GM13976 (cell line): ENCODE measurements around the gene NCAM1.

Experiments used
- DNase-seq: peaks from one replicate; pipeline ENCODE4 v3.0.0; 2012; ENCODE audit warnings: low spot score
- CTCF ChIP-seq: IDR thresholded peaks from 2 replicates; pipeline ENCODE4 v1.5.1; 2012; ENCODE audit warnings: borderline replicate concordance, mild to moderate bottlenecking; ENCODE audit not compliant: insufficient read depth; ENCODE audit errors: extremely low read depth, missing control alignments, control extremely low read depth
- in situ Hi-C: fragments of 300-500 bp; cut with MboI; formaldehyde crosslinking; loops from one replicate; pipeline ENCODE4 v1.12.0; 2022; ENCODE audit warnings: low sequenced_read_pairs, mixed read lengths, inconsistent platforms; ENCODE audit not compliant: unreplicated experiment

Gene NCAM1

GRCh38 chr11:112967082-112967481, 5.9 kb downstream of the NCAM1 start:
- no peak for DNase-seq
- no peak for TF ChIP-seq CTCF
- in situ Hi-C loops = no loop called here

GRCh38 chr11:112968941-112969713, 7.9 kb downstream of the NCAM1 start:
- DNase-seq = no peak
- TF ChIP-seq CTCF = no peak
- in situ Hi-C loops = no loop called here

- TF ChIP-seq CTCF = no peak
- no peak for DNase-seq
- in situ Hi-C loops = no loop called here
Measured at GRCh38 chr11:112971195-112971594, 10.0 kb downstream of the NCAM1 start.

GRCh38 chr11:112971827-112972226, 10.6 kb downstream of the NCAM1 start:
- no peak for TF ChIP-seq CTCF
- in situ Hi-C loops = no loop called here
- DNase-seq = no peak

- no peak for TF ChIP-seq CTCF
- in situ Hi-C loops = no loop called here
- no peak for DNase-seq
Measured at GRCh38 chr11:112972399-112973145, 11.4 kb downstream of the NCAM1 start.

GRCh38 chr11:112975051-112975450, 13.8 kb downstream of the NCAM1 start:
- TF ChIP-seq CTCF = no peak
- DNase-seq = no peak
- in situ Hi-C loops = no loop called here
